Posterior vena cava (tissue), 2 donors: ENCODE measurements around the gene LRRC72. TPM values are rescaled to one million over a fixed set of nuclear protein-coding genes. Genes with fewer than 3 reads are reported as not detected.
"Not testable (repeated sequence)": the region's sequence is repeated elsewhere in the genome, so short reads cannot be mapped to it uniquely, and the experiment has no call there.

ENCODE experiments used
- DNase-seq: peaks from one replicate; pipeline ENCODE4 v3.0.0-alpha.2; 2020; ENCODE audit warnings: low spot score
- intact Hi-C, 2 donors: fragments of 100-400 bp; cut with DNase I; formaldehyde crosslinking; loops; one replicate each; pipeline versions ENCODE4 v1.14.1 to v1.14.2; 2022 to 2023
- total RNA-seq, 2 donors: library from RNA; stranded (reverse); fragmentation: NEBNext Ultra II Directional; extraction: Animal tissue kit (Norgen Biotek cat#: 25700); gene quantifications; one replicate each; pipeline ENCODE4 v1.2.1, GENCODE V29; 2021
- donor health status: DM: yes; HTN: yes; CAD: no.
- donor health status: DM: yes; HTN: yes; CAD: no.

The LRRC72 gene
- total RNA-seq, 2 donors from 2014 or later, result not detected

- intact Hi-C loops, result loop anchor here (2.0 to 10.0 kb wide), 2 partner anchors 479 to 485 kb away; no protein-coding TSS in a partner anchor
- no peak for DNase-seq
These were observed 36.8 kb downstream of the LRRC72 start for GRCh38 chr7:16563281-16564022.

- no peak for DNase-seq
- intact Hi-C loops, result loop anchor here (2.0 to 10.0 kb wide), 2 partner anchors 479 to 485 kb away; no protein-coding TSS in a partner anchor
These were observed 37.4 kb downstream of the LRRC72 start for GRCh38 chr7:16564023-16564380.

- DNase-seq, result no peak
- intact Hi-C loops, result loop anchor here (2.0 to 10.0 kb wide), 2 partner anchors 480 to 486 kb away; no protein-coding TSS in a partner anchor
These were observed 38.3 kb downstream of the LRRC72 start for GRCh38 chr7:16564909-16565426.

GRCh38 chr7:16571941-16572340, 45.3 kb downstream of the LRRC72 start:
- no peak for DNase-seq
- intact Hi-C loops, result no loop called here

- intact Hi-C loops, result no loop called here
- DNase-seq, result no peak
These were observed 52.6 kb downstream of the LRRC72 start for GRCh38 chr7:16579216-16579615.

GRCh38 chr7:16581286-16581685, 54.7 kb downstream of the LRRC72 start:
- DNase-seq, result no peak
- intact Hi-C loops, result no loop called here

GRCh38 chr7:16583834-16584233, 57.2 kb downstream of the LRRC72 start:
- no peak for DNase-seq
- intact Hi-C loops, result no loop called here

GRCh38 chr7:16585540-16585939, 58.9 kb downstream of the LRRC72 start:
- intact Hi-C loops, result no loop called here
- DNase-seq, result no peak

GRCh38 chr7:16586081-16586874, 59.7 kb downstream of the LRRC72 start:
- intact Hi-C loops, result no loop called here
- DNase-seq, result no peak

GRCh38 chr7:16587129-16587528, 60.5 kb downstream of the LRRC72 start:
- intact Hi-C loops, result no loop called here
- DNase-seq, result no peak

GRCh38 chr7:16587790-16588189, 61.2 kb downstream of the LRRC72 start:
- DNase-seq, result no peak
- intact Hi-C loops, result no loop called here

GRCh38 chr7:16589881-16590280, 63.3 kb downstream of the LRRC72 start:
- intact Hi-C loops, result no loop called here
- no peak for DNase-seq

- DNase-seq, result no peak
- intact Hi-C loops, result no loop called here
These were observed 63.8 kb downstream of the LRRC72 start for GRCh38 chr7:16590424-16590823.

GRCh38 chr7:16592395-16592794, 65.8 kb downstream of the LRRC72 start:
- DNase-seq, result no peak

GRCh38 chr7:16594061-16594460, 67.4 kb downstream of the LRRC72 start:
- intact Hi-C loops, result no loop called here
- DNase-seq, result no peak

More at GRCh38 chr7:16592395-16592794, 65.8 kb downstream of the LRRC72 start:
- intact Hi-C loops, result no loop called here

- DNase-seq, result no peak
- intact Hi-C loops, result no loop called here
These were observed 68.1 kb downstream of the LRRC72 start for GRCh38 chr7:16594676-16595075.

GRCh38 chr7:16595596-16595995, 69.0 kb downstream of the LRRC72 start:
- DNase-seq, intact Hi-C loops: not testable (repeated sequence)

- DNase-seq, result no peak
- intact Hi-C loops, result no loop called here
These were observed 71.4 kb downstream of the LRRC72 start for GRCh38 chr7:16598015-16598414.

GRCh38 chr7:16599860-16600259, 73.2 kb downstream of the LRRC72 start:
- intact Hi-C loops, result no loop called here
- no peak for DNase-seq

- intact Hi-C loops, result no loop called here
- no peak for DNase-seq
These were observed 77.0 kb downstream of the LRRC72 start for GRCh38 chr7:16603633-16604032.
